Measurements from ENCODE around the gene BUD23. TPM values are rescaled to one million over a fixed set of nuclear protein-coding genes. Genes with fewer than 3 reads are reported as not detected.
A peak's percentile ranks its signal among the peaks of the same experiment; 100 is the strongest.

BUD23 gene
- total and polyA plus RNA-seq, 2 experiments from 2014 or later = 62.1 to 117 TPM

DNA sequence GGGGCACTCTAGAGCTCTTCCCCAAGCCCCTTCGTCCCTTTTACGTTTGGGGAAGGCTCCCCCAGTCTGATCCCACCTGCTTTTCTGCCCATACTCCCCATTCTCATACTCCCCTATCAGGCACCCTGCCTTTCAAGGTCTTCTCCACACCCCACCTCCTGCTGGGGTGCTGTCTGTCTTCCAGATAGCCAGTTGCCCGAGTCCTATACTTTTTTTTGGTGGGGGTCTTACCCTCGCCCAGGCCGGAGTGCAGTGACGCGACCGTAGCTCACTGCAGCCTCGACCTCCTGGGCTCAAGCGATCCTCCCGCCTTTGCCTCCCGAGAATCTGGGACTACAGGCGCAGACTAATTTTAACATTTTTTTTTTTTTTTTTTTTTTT is 56.0 kb downstream of the BUD23 start (continued):
- TF ChIP-seq, protein P1, sequence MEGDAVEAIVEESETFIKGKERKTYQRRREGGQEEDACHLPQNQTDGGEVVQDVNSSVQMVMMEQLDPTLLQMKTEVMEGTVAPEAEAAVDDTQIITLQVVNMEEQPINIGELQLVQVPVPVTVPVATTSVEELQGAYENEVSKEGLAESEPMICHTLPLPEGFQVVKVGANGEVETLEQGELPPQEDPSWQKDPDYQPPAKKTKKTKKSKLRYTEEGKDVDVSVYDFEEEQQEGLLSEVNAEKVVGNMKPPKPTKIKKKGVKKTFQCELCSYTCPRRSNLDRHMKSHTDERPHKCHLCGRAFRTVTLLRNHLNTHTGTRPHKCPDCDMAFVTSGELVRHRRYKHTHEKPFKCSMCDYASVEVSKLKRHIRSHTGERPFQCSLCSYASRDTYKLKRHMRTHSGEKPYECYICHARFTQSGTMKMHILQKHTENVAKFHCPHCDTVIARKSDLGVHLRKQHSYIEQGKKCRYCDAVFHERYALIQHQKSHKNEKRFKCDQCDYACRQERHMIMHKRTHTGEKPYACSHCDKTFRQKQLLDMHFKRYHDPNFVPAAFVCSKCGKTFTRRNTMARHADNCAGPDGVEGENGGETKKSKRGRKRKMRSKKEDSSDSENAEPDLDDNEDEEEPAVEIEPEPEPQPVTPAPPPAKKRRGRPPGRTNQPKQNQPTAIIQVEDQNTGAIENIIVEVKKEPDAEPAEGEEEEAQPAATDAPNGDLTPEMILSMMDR (conservative IDR thresholded peaks at IDR 0.05; ENCODE audit: low read depth in 2 of 2) = no peak
- TF ChIP-seq ZNF331 (CRISPR knock-in tag; IDR thresholded peaks at IDR 0.05; ENCODE audit: low read depth) (no peak), JUNB (IDR thresholded peaks at IDR 0.05; ENCODE audit: unreplicated experiment) (no peak), POLR2AphosphoS5 (IDR thresholded peaks at IDR 0.05; ENCODE audit: low read depth) (no peak), NANOG (IDR thresholded peaks at IDR 0.05; ENCODE audit: borderline replicate concordance) (no peak), STAT1 (IDR thresholded peaks at IDR 0.05; ENCODE audit: unreplicated experiment) (no peak), EZH2phosphoT487 (IDR thresholded peaks at IDR 0.05; ENCODE audit: unreplicated experiment) (no peak), EZH2 (IDR thresholded peaks at IDR 0.05; ENCODE audit: low read depth, unreplicated experiment) (no peak)
- TF ChIP-seq, protein P2, sequence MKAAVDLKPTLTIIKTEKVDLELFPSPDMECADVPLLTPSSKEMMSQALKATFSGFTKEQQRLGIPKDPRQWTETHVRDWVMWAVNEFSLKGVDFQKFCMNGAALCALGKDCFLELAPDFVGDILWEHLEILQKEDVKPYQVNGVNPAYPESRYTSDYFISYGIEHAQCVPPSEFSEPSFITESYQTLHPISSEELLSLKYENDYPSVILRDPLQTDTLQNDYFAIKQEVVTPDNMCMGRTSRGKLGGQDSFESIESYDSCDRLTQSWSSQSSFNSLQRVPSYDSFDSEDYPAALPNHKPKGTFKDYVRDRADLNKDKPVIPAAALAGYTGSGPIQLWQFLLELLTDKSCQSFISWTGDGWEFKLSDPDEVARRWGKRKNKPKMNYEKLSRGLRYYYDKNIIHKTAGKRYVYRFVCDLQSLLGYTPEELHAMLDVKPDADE (IDR thresholded peaks at IDR 0.05) = no peak

GRCh38 chr7:73740212-73740611 is 56.8 kb downstream of the BUD23 start:
- peaks cover 33% of the 10 kb centered on the region for H3K27me3 Mint-ChIP-seq (ENCODE audit: insufficient read depth, low read depth, poor library complexity)
- Histone ChIP-seq H3K4me2 (peak overlapping the region; percentile 67), H3K36me3 (ENCODE audit: insufficient read depth) (0 out of 2 replicates have a peak, but pooled peaks cover 3% of the 10 kb centered on the region)
- no peak for TF ChIP-seq CREB1 (CRISPR knock-in tag; IDR thresholded peaks at IDR 0.05; ENCODE audit: low read depth)
- no peak for TF ChIP-seq STAT1 (IDR thresholded peaks at IDR 0.05; ENCODE audit: unreplicated experiment)
- no peak for TF ChIP-seq ZNF331 (CRISPR knock-in tag; IDR thresholded peaks at IDR 0.05; ENCODE audit: low read depth)
- TF ChIP-seq NANOG (IDR thresholded peaks at IDR 0.05; ENCODE audit: borderline replicate concordance) = no peak
- TF ChIP-seq, protein P2 (IDR thresholded peaks at IDR 0.05) = no peak
- TF ChIP-seq, protein P1 (conservative IDR thresholded peaks at IDR 0.05; ENCODE audit: low read depth in 2 of 2) = no peak
- TF ChIP-seq, protein P3, sequence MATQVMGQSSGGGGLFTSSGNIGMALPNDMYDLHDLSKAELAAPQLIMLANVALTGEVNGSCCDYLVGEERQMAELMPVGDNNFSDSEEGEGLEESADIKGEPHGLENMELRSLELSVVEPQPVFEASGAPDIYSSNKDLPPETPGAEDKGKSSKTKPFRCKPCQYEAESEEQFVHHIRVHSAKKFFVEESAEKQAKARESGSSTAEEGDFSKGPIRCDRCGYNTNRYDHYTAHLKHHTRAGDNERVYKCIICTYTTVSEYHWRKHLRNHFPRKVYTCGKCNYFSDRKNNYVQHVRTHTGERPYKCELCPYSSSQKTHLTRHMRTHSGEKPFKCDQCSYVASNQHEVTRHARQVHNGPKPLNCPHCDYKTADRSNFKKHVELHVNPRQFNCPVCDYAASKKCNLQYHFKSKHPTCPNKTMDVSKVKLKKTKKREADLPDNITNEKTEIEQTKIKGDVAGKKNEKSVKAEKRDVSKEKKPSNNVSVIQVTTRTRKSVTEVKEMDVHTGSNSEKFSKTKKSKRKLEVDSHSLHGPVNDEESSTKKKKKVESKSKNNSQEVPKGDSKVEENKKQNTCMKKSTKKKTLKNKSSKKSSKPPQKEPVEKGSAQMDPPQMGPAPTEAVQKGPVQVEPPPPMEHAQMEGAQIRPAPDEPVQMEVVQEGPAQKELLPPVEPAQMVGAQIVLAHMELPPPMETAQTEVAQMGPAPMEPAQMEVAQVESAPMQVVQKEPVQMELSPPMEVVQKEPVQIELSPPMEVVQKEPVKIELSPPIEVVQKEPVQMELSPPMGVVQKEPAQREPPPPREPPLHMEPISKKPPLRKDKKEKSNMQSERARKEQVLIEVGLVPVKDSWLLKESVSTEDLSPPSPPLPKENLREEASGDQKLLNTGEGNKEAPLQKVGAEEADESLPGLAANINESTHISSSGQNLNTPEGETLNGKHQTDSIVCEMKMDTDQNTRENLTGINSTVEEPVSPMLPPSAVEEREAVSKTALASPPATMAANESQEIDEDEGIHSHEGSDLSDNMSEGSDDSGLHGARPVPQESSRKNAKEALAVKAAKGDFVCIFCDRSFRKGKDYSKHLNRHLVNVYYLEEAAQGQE (IDR thresholded peaks at IDR 0.05; ENCODE audit: unreplicated experiment) = no peak
- no peak for TF ChIP-seq JUNB (IDR thresholded peaks at IDR 0.05; ENCODE audit: unreplicated experiment)
- TF ChIP-seq EZH2phosphoT487 (IDR thresholded peaks at IDR 0.05; ENCODE audit: unreplicated experiment) = no peak
- no peak for TF ChIP-seq EZH2 (IDR thresholded peaks at IDR 0.05; ENCODE audit: low read depth, unreplicated experiment)

More at GRCh38 chr7:73740212-73740611, 56.8 kb downstream of the BUD23 start:
- H3K36me3 Mint-ChIP-seq (ENCODE audit: low read depth) = peaks cover 8% of the 10 kb centered on the region
- Histone ChIP-seq H3K27ac (ENCODE audit: low read depth) (no peak overlapping the region; the same call in 1 of the 2 replicates), H4K20me1 (replicated peaks; ENCODE audit: insufficient read depth) (peaks cover 13% of the 10 kb centered on the region), H3K4me1 (ENCODE audit: insufficient read depth) (peaks cover 31% of the 10 kb centered on the region), H3K27me3 (ENCODE audit: insufficient read depth) (peaks cover 35% of the 10 kb centered on the region), H3K79me2 (replicated peaks; ENCODE audit: insufficient read depth) (no peaks in the 10 kb centered on the region; the same call in 1 of the 2 replicates), H3K9me2 (ENCODE audit: insufficient read depth) (no peaks in the 10 kb centered on the region), H2AFZ (no peak overlapping the region), H3K4me3 (no peak overlapping the region), H3F3A (replicated peaks; ENCODE audit: low read depth) (peaks cover 8% of the 10 kb centered on the region)
- no peak overlapping the region for H3K27ac Mint-ChIP-seq
- no peaks in the 10 kb centered on the region for H3K9me3 Mint-ChIP-seq
- DNase-seq (ENCODE audit: low spot score) = no peak
- peak overlapping the region; percentile 42; the same call in 2 of the 3 replicates for H3K4me3 Mint-ChIP-seq
- H3K4me1 Mint-ChIP-seq = peaks cover 38% of the 10 kb centered on the region
- ATAC-seq = no peak

All from GM23338 (cell line).